GM13976 (cell line): Measurements from ENCODE around the gene NDUFS2.

Experiments used
- DNase-seq: peaks from one replicate; pipeline ENCODE4 v3.0.0; 2012; ENCODE audit warnings: low spot score
- CTCF ChIP-seq: IDR thresholded peaks from 2 replicates; pipeline ENCODE4 v1.5.1; 2012; ENCODE audit warnings: borderline replicate concordance, mild to moderate bottlenecking; ENCODE audit not compliant: insufficient read depth; ENCODE audit errors: extremely low read depth, missing control alignments, control extremely low read depth
- in situ Hi-C: fragments of 300-500 bp; cut with MboI; formaldehyde crosslinking; loops from one replicate; pipeline ENCODE4 v1.12.0; 2022; ENCODE audit warnings: low sequenced_read_pairs, mixed read lengths, inconsistent platforms; ENCODE audit not compliant: unreplicated experiment

NDUFS2 gene

GRCh38 chr1:161198897-161199431 lies 3.2 kb upstream of the NDUFS2 start, which contains the start of gene ADAMTS4:
TSS of gene ADAMTS4 (minus strand) at chr1:161199054. CDS start at chr1:161198627, 427 bp downstream.
- DNase-seq: no peak
- in situ Hi-C loops: no loop called here
- TF ChIP-seq CTCF: no peak

DNA sequence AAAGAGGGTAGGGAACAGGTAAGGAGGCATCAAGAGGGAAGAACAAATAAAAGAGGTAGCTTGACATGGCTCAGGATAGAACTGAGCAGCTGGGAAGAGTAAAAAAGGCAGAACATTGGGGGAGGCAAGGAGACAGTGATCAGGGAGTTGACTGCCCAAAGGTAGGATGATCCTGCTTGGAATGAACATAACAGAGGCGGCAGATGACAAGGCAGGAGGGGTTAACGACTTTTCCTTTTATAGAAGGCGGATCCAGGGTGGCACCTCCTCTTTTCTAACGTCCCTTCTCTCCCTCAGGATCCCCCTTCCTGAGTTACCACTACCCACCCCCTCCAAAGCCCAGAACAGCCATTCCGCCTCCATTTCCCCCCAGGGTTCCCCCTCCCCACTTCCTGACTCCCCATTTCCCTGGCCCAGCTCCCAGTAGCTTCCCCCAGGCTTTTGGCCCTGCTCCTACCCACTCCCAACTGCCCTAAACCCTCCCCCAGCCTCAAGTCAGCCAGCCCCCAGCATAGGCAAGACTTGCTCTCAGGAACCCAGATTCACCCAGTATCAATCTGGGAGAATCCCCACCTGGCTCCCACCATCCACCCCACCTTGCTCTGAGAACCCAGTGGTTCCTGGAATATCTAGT lies 2.5 kb upstream of the NDUFS2 start:
- DNase-seq: no peak
- in situ Hi-C loops: no loop called here
- no peak for TF ChIP-seq CTCF

DNA sequence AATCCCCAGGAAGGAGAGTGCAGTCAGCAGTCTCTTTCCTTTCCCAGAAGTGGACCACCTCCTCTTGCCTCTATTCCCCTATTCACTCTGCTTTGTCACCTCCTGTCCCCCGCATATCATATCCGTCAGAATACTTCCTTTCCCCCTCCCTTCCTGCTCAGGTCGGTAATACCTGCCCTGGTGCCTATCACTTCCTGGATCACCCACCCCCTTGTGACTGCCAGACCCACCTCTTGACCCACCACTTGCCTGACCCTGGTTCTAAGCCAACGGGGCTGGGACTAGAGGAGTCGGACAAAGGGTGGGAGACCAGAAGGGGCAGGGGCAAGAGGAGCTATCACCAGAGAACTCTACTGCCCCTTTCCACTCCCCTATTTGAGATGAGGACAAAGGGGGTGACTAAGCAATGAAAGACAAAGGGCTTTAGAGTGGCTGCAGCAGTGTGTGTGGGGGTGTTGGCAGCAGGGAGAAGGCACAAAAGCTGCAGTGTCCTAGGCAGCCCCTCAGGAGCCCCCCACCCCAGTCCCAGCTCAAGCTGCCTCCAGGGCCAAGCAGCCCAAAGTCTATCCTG lies 1.7 kb upstream of the NDUFS2 start:
- in situ Hi-C loops: no loop called here
- peak; percentile 18 for DNase-seq

GRCh38 chr1:161200992-161201835 lies 953 bp upstream of the NDUFS2 start:
- in situ Hi-C loops: no loop called here
- TF ChIP-seq CTCF: no peak
- DNase-seq: peak; percentile 22

More for the DNA sequence above, 1.7 kb upstream of the NDUFS2 start:
- no peak for TF ChIP-seq CTCF

DNA sequence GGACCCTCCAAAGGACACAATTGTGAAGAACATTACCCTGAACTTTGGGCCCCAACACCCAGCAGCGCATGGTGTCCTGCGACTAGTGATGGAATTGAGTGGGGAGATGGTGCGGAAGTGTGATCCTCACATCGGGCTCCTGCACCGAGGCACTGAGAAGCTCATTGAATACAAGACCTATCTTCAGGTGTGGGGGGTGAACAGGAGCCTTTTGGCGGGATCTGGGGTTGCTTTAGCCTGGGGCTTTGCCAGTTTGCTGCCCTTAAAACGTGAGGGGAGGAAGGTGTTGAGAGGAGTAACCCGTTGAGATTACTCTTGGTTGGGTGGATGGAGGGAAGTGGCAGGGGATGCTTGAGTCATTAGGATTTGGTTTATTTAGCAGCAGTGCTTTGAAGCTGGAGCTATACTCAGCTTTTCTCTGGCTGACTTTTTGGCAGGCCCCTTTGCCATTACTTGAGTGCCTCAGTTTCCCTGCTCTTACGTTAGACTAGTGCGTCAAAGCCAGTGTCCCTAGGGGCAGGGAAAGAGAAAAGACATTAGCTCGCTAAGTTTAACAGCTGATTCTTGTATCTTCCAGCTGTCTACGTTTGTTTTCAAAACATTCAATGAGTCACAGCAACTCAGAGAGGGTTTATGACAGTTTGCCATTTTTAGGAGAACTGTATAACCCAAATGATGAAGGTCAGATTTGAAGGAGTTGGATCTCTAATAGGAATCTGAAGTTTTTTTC lies 4.4 kb downstream of the NDUFS2 start:
- in situ Hi-C loops: no loop called here
- no peak for TF ChIP-seq CTCF
- no peak for DNase-seq

DNA sequence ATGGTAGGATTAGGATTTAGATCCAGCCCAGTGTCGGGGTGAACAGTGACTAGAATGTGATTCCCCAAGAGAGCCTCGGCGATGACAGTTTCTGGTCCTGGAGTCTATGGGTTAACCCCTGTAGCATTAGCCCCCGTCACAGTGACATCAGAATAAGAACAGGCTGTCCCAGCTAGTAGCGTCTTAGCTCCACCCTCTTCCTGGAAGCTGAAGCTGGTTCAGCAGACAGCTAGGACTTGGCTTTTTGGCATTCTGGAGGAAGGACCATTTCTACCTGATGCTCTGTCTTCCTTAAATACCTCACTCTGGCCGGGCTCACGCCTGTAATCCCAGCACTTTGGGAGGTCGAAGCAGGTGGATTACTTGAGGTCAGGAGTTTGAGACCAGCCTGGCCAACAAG lies 5.0 kb downstream of the NDUFS2 start:
- in situ Hi-C loops: no loop called here

More for the DNA sequence above, 5.0 kb downstream of the NDUFS2 start:
- DNase-seq: no peak
- TF ChIP-seq CTCF: no peak
